GM23248 (cell line): Measurements from ENCODE around the gene HMOX1.

Experiments used
- EZH2 ChIP-seq: fragments of 200-600 bp; sonication (generic); IDR thresholded peaks from 2 replicates; pipeline ENCODE4 v1.6.1; 2018; ENCODE audit warnings: antibody characterized with exemption, mild to moderate bottlenecking; ENCODE audit not compliant: insufficient read depth, poor library complexity, severe bottlenecking
- EZH2phosphoT487 ChIP-seq: fragments of 200-600 bp; sonication (generic); IDR thresholded peaks from 2 replicates; pipeline ENCODE4 v1.6.1; 2018; ENCODE audit warnings: antibody characterized with exemption, moderate library complexity, mild to moderate bottlenecking, low read depth; ENCODE audit not compliant: insufficient read depth

- TF ChIP-seq EZH2phosphoT487 (no peak), EZH2 (no peak)
Measured at GRCh38 chr22:35400501-35400790, 19.6 kb downstream of the HMOX1 start.
